GM12891 (cell line): ENCODE measurements around the gene TAF5L.

Source experiments
- DNase-seq: peaks from one replicate; pipeline ENCODE4 v3.0.0; 2011; ENCODE audit warnings: low spot score; ENCODE audit not compliant: insufficient read length
- FAIRE-seq: peaks from 2 replicates; lab custom pipeline; 2011; peaks lifted over from hg19 to GRCh38; lab: Jason Lieb, UNC
- PAX5 ChIP-seq: IDR thresholded peaks from 2 replicates; pipeline ENCODE4 v1.6.1; 2011; ENCODE audit warnings: low read length, moderate library complexity, mild to moderate bottlenecking; ENCODE audit not compliant: insufficient read depth, severe bottlenecking
- POLR2A ChIP-seq: IDR thresholded peaks from 2 replicates; pipeline ENCODE4 v1.6.1; 2011; ENCODE audit warnings: low read depth, low read length, control low read depth
- POLR2AphosphoS5 ChIP-seq: IDR thresholded peaks from 2 replicates; pipeline ENCODE4 v1.6.1; 2011; ENCODE audit warnings: low read depth, low read length, control low read depth
- POU2F2 ChIP-seq: IDR thresholded peaks from 2 replicates; pipeline ENCODE4 v1.6.1; 2011; ENCODE audit warnings: low read depth, mild to moderate bottlenecking, control low read depth, low read length, moderate library complexity
- SPI1 ChIP-seq: IDR thresholded peaks from 2 replicates; pipeline ENCODE4 v1.6.1; 2011; ENCODE audit warnings: low read depth, low read length, control low read depth
- TAF1 ChIP-seq: IDR thresholded peaks from 2 replicates; pipeline ENCODE4 v1.6.1; 2011; ENCODE audit warnings: low read depth, low read length, control low read depth

The TAF5L gene

DNA sequence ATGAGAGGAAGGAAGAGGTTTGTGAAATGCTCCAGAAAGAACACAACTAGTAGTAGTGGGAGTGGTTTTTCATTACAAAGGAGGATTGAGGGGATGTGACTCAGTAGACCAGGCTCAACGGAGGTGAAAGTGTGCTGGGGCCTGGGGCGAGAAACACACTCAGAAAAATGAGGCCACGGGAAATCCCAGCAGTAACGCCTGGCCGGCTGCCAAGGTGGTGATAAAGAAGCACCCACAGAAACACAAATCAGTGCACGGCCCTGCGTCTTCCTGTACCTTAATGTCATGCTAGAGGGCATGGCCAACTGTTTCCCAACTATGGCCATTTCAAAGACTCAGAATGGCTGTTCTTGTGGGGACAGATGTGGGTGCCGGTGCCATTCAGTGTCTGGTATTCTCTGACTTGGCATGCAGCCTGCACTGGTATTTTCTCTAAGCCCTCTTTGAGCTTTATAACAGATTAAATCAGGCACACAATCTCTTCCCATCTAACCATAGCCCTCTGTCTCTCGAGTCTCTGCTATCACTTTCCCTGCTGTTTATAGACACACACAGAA is 38.3 kb upstream of the TAF5L start:
- TF ChIP-seq POLR2A (no peak), TAF1 (no peak)
- FAIRE-seq (peak; percentile 65), DNase-seq (peak; percentile 23)

- no peak for FAIRE-seq
- no peak for TF ChIP-seq POLR2AphosphoS5
- no peak for TF ChIP-seq TAF1
- no peak for TF ChIP-seq SPI1
- TF ChIP-seq POLR2A, result no peak
- no peak for TF ChIP-seq POU2F2
- TF ChIP-seq PAX5, result no peak
- DNase-seq, result no peak
Measured at GRCh38 chr1:229661897-229662296, 36.0 kb upstream of the TAF5L start.

- FAIRE-seq, result peak; percentile 88
- TF ChIP-seq POLR2A (no peak), TAF1 (no peak), POLR2AphosphoS5 (no peak)
- peak; percentile 62 for DNase-seq
Measured at GRCh38 chr1:229661022-229661877, 35.3 kb upstream of the TAF5L start.

DNA sequence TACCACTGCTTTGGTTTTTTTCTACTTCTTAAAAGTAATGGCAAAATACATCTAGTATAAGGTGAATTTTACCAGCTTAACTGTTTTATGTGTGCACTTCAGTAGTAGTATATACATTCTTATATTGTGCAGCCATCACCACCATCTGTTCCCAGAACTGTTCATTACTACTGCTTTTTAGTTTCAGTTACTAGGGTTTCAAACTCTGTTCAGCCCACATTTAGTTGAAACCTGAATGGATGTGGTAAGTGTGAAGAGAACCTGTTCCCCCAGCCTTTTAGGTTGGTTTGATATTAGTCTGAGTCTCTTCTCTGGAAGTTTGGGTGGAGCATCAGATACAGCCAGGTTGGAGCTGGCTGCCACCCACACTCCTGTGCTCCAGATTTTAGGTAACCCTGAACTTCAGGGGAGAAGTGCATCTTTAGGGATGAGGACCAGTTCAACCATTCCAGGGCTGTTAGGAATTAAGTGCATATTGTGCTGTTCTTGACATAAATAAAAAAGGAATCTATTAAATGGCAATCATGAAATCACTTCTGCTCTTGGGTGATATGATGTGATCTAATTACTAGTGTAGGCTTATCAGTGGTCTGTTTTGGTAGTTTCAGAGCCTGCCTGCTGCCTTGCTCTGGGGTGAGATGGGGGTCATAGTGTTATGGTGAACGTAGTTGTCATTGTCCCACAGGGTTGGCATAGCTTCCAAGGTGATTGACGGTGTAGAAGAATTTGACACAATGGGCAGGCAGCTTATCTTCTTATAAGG is 32.3 kb upstream of the TAF5L start:
- no peak for TF ChIP-seq PAX5
- TF ChIP-seq POLR2A, result no peak
- TF ChIP-seq POLR2AphosphoS5, result no peak
- TF ChIP-seq SPI1, result no peak
- TF ChIP-seq POU2F2, result no peak
- TF ChIP-seq TAF1, result no peak
- FAIRE-seq, result no peak
- no peak for DNase-seq

DNA sequence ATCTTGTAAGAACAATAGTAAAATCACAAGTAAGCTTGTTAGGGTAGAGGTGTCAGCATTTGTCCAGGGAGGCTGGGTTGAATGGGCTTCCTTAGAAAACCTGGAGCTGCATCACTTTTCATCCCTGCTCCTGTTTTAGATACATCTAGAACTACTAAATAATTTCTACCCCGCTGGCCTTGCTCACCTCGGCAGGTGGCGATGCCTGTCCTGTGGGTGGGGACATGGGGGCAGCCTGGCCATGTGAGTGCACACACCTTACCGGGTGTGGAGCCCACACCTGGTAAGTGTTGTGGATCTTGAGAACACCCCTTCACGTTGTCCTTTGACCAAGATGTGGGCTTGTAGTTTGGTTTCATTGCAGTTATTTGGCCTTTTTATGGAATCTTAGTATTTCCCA is 29.9 kb upstream of the TAF5L start:
- FAIRE-seq (no peak), DNase-seq (no peak)
- TF ChIP-seq POU2F2, result no peak
- no peak for TF ChIP-seq SPI1
- no peak for TF ChIP-seq POLR2AphosphoS5
- no peak for TF ChIP-seq PAX5
- no peak for TF ChIP-seq TAF1
- TF ChIP-seq POLR2A, result no peak

GRCh38 chr1:229653420-229653819 is 27.5 kb upstream of the TAF5L start:
- no peak for FAIRE-seq
- no peak for TF ChIP-seq POU2F2
- no peak for TF ChIP-seq POLR2A
- TF ChIP-seq POLR2AphosphoS5, result no peak
- TF ChIP-seq SPI1, result no peak
- no peak for TF ChIP-seq PAX5
- TF ChIP-seq TAF1, result no peak
- no peak for DNase-seq

- DNase-seq (no peak), FAIRE-seq (no peak)
- no peak for TF ChIP-seq TAF1
- TF ChIP-seq POLR2AphosphoS5, result no peak
- no peak for TF ChIP-seq POLR2A
- TF ChIP-seq SPI1, result no peak
- TF ChIP-seq POU2F2, result no peak
- TF ChIP-seq PAX5, result no peak
Measured at GRCh38 chr1:229651546-229651945, 25.6 kb upstream of the TAF5L start.

GRCh38 chr1:229650045-229650444 is 24.1 kb upstream of the TAF5L start:
- FAIRE-seq, result no peak
- TF ChIP-seq POLR2A (no peak), POU2F2 (no peak), PAX5 (no peak), TAF1 (no peak), SPI1 (no peak), POLR2AphosphoS5 (no peak)
- DNase-seq, result no peak

- TF ChIP-seq POLR2A (no peak), PAX5 (no peak), POLR2AphosphoS5 (no peak), TAF1 (no peak), SPI1 (no peak), POU2F2 (no peak)
- DNase-seq (no peak), FAIRE-seq (no peak)
Measured at GRCh38 chr1:229648406-229648805, 22.5 kb upstream of the TAF5L start.
